NB4 (cell line): ENCODE results near the gene SEC16A.

Experiments used
- CTCF ChIP-seq: IDR thresholded peaks from one replicate; pipeline ENCODE4 v1.5.1; 2012; ENCODE audit warnings: low read depth, low read length
- MAX ChIP-seq: IDR thresholded peaks from 2 replicates; pipeline ENCODE4 v1.6.1; 2011; ENCODE audit warnings: low read depth, low read length

- no peak for TF ChIP-seq CTCF
- no peak for TF ChIP-seq MAX
These were observed 12.5 kb downstream of the SEC16A start for GRCh38 chr9:136470356-136470755.
